Fibroblast of skin of back (primary cell): ENCODE results near the gene ARL13A.
"Not testable (repeated sequence)": the region's sequence is repeated elsewhere in the genome, so short reads cannot be mapped to it uniquely, and the experiment has no call there.

ENCODE experiments used
- DNase-seq: peaks from one replicate; pipeline ENCODE4 v3.0.0-alpha.2; 2013

ARL13A gene

DNA sequence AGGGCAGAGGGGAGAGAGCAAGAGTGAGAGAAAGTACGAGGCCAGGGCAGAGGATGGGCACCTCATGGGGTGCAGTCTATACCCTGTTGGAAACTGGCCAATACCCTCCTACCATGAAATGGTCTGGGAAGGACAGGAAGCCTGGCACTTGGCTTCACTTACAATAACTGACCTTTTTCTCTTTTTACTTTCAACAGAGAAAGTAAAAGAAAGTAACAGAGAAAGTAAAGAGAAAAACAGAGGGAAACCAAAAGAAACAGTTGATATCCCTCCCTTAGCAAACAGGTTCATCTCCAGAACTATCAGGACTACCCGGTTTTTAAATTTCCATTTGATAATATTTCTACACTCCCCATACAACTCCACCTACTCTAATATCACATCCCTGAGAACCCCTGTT, 20.6 kb downstream of the ARL13A start:
- DNase-seq, result no peak

DNA sequence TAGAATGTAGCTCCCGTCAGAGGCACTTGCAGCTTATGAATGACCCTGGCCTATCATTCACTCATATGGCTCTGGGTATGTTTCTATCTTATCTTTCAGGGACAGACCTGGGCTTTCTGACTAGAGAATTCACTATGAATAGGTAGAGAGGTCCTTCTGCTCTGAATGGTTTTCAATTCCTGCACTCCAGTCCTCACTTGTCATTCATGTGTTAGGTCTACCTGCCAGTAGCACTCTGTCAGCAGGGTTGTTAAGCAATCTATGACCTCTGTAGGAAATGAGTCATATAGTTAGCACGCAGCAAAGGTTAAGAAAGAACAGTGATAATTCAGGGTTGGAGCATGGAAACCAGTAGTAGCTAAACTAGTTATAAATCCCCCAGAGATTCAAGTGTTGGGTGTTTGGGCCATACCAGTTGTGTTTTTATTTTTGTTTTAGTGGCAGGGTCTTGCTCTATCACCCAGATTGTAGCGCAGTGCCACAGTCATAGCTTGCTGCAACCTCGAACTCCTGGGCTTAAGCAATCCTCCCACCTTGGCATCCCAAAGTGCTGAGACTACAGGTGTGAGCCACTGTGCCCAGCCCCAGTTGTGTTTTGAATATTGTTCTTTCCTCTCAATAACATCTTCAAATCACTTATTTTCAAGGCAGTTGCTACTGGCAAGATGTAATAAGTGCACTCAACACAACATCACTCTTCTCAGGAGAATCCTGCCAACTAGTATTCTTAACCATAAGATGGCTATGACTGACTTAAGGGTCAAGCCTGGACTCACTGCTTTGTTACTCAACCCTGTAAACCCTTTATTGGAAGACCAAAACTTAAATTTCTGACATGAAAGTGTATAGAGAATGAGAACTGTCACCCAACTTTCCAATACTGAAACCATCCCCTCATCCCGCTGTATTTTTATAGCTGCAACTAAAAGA, 25.1 kb downstream of the ARL13A start:
- peak; percentile 6 for DNase-seq

DNA sequence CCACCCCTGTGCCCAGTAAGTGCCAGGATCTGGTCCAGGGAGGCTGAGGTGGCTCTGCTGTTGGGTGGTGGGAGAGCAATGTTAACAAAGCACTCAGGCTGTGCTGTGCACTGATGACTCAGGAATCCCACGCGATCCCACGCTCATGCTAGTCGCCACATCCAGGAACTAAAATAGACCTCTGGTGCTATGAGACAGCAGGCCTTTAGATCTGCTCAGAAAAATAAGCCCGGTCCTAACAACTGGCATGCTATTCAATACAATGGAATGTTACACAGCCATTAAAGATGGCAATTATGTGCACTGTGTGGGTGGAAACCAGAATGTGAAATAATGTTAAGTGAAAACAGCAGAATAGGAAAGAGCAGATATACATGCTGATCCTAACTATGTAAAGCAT, 26.0 kb downstream of the ARL13A start:
- DNase-seq, result peak; percentile 74

DNA sequence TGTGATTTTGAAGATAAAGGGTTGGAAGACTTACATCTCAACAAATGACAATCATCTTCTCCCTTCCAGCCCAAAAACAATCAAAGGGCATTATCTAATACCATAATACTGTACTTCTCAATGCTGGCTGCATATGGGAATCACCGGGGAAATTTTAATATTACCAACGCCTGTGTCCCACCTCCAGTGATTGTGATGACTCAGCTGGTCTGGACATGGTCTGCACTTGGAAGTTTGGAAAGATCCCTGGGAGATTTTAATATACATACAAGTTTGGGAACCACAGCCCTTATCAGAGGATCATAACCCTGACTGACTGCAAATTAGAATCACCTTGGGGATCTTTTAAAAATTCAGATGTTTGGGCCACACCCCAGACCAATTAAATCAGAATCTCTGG, 29.9 kb downstream of the ARL13A start:
- DNase-seq, result no peak

DNA sequence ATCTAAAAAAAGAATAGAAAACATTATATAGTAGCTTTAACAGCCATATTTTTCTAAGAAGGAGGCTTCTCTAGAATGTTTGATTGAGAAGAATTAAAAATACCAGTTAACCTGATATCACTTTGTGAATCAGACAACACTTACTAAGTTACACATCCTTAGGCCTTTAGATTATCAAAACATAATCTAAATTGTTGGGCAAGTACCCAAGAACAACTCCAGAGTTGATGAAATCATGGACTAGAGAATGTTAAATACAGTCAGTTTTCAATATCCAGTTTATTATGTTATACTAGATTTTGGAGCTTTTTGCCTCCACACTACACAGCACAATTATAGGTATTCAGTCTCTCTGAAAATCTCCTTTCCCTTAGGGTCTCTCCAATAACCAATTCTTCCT, 39.6 kb downstream of the ARL13A start:
- peak; percentile 60 for DNase-seq

DNA sequence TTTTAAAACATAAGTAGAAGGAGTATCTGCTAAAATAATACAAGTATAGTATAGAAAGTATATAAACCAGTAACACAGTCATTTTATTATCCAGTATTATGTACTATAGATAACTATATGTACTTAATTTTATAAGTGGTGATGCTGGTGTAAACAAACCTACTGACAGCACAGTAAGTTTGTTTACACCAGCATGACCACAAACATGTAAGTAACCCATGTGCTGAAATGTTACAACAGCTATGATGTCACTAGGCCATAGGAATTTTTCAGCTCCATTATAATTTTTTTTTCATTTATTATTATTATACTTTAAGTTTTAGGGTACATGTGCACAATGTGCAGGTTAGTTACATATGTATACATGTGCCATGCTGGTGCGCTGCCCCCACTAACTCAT, 42.5 kb downstream of the ARL13A start:
- DNase-seq, result not testable (repeated sequence)

DNA sequence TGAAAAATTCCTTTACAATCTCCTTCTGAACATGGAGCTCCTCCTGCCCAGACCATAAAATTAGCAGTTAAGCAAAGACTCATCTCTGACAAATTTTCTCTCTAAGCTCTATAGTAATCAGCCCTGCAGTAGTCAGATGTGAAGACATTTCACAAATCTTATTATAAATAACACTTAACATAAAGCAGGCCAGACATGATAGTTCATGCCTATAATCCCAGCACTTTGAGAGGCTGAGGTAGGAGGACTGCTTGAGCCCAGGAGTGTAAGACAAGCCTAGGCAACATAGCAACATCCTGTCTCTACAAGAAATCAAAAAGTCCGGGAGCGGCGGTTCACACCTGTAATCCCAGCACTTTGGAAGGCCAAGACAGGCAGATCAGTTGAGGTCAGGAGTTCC, 52.5 kb downstream of the ARL13A start:
- no peak for DNase-seq

DNA sequence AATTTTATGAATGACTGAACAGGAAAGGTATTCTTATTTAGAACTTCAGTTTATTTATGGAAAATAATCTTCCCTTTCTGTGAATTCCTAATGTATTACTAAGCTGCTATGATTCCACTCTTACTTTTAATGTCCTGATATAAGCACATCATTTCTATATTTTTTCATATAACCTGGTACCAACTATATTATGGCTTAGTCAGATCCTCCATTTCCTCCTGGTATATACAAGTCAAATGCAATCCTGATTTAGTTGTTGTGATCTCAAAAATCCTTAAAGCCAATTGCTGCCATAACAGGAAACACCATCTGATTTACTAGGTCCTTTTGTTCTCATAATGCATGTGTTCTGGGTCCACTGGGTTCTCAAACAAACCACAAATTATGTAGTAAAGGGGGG, 55.6 kb downstream of the ARL13A start:
- peak; percentile 39 for DNase-seq

DNA sequence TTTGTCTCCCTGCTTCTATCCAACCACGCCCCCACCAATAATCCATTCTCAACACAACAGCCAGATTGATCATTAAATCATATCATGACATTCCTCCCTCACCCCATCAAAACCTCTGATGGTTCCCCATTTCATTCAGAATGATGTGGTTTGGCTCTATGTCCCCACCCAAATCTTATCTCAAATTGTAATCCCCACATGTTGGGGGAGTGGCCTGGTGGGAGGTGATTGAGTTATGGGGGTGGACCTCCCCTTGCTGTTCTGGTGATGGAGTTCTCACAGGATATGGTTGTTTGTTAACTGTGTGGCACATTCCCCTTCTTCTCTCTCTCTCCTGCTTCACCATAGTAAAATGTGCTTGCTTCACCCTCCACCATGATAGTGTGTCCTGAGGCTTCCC, 59.1 kb downstream of the ARL13A start:
- DNase-seq, result no peak

DNA sequence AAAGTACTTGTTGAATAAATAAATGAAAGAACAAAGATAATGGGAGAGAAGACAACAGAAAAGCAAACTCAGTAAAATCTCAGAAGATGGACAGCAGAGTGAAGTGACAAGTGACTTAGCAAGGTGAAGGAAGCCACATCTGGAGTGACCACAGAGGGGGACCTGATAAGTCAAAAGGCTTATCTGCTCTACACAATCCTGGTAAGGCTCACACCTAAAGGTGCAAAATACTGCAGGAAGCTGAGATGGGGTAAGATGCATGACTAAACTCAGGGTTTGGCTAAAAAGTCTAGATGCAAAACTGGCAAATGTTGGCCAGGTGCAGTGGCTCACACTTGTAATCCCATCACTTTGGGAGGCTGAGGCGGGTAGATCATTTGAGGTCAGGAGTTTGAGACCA, 60.2 kb downstream of the ARL13A start:
- no peak for DNase-seq

DNA sequence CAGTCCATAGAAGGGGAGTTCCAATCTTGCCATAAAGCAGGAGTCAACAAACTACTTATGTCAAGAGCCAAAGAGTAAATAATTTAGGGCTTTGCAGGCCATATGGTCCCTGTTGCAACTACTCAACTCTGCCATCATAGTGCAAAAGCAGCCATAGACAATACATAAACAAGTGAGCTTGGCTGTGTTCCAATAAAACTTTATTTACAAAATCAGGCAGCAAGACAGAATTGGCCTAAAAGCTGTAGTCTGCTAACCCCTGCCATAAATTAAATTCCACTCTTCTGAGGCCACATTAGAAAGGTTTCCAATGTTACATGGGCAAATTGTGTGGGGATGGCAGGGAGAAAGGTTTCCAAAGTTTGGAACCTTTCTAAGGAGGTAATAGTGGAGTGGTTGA, 67.7 kb downstream of the ARL13A start:
- no peak for DNase-seq

DNA sequence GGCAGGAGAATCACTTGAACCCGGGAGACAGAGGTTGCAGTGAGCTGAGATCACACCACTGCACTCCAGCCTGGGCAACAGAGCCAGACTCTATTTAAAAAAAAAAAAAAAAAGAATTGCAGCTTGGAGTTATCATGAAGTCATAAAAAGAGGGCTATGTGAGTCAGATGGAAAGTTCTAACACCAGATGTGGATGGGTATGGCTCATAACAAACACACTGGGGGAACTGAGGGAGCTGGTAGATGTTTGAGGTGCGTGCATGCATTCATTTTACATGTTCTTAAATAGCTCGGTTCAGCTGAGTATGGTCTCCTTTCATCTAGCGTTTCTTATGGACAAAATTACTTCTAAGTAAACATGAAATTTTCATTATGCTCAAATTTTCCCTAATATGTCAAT, 70.7 kb downstream of the ARL13A start:
- no peak for DNase-seq
